GM19468 (cell line): ENCODE data around the gene TET2.

Source experiments
- ATAC-seq: cut with Tn5 transposase; IDR thresholded peaks from one replicate; pipeline ENCODE4 v1.9.1; 2021; ENCODE audit warnings: mild to moderate bottlenecking, moderate library complexity, moderate number of reproducible peaks; ENCODE audit not compliant: unreplicated experiment; ENCODE audit errors: extremely low read depth

Gene TET2

DNA sequence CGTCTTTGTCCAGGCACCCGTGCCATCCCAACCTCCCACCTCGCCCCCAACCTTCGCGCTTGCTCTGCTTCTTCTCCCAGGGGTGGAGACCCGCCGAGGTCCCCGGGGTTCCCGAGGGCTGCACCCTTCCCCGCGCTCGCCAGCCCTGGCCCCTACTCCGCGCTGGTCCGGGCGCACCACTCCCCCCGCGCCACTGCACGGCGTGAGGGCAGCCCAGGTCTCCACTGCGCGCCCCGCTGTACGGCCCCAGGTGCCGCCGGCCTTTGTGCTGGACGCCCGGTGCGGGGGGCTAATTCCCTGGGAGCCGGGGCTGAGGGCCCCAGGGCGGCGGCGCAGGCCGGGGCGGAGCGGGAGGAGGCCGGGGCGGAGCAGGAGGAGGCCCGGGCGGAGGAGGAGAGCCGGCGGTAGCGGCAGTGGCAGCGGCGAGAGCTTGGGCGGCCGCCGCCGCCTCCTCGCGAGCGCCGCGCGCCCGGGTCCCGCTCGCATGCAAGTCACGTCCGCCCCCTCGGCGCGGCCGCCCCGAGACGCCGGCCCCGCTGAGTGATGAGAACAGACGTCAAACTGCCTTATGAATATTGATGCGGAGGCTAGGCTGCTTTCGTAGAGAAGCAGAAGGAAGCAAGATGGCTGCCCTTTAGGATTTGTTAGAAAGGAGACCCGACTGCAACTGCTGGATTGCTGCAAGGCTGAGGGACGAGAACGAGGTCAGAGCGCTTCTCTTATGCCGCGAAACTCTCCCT is at the start of gene TET2:
Gene TET2 (plus strand): TSS at position 601 of the 740 bp plus-strand sequence. CDS start 87,067 bp downstream, outside the sequence.
- peak; percentile 79 for ATAC-seq

DNA sequence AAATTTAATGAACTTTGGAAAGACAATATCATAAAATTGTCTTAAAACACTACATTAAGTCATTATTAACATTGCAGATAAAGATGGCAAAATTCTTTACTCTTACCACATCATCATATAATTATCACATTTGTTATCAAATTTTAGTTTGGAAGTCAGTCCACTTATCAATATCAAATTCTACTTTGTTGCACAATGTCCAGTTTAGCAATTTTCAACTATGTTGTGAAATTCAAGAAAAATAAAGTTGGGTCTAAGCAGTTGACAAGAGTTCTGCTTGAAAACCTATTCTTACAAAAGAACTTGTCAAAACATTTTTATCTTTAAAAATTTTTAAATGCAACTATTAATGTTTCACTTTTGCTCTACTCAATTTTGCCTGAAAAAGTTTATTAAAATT is 44.7 kb upstream of the TET2 start:
- ATAC-seq, result no peak

DNA sequence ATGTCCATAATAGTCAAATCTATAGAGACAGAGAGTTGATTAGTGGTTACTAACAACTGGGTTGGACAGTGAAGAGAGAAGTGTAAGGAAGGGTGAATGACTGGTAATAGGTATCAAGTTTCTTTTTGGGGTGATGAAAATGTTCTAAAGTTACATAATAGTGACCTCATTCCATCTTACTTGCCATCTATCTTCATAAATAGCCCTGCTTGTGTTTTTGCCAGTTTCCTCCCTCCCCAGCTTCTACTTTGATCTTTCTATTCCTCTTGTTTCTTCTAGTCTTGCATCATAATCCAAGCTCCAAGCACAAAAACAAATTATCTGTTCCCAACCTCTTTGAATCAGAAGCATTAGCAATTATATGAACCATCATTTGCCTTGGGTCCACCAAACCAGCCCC is 40.2 kb upstream of the TET2 start:
- no peak for ATAC-seq

DNA sequence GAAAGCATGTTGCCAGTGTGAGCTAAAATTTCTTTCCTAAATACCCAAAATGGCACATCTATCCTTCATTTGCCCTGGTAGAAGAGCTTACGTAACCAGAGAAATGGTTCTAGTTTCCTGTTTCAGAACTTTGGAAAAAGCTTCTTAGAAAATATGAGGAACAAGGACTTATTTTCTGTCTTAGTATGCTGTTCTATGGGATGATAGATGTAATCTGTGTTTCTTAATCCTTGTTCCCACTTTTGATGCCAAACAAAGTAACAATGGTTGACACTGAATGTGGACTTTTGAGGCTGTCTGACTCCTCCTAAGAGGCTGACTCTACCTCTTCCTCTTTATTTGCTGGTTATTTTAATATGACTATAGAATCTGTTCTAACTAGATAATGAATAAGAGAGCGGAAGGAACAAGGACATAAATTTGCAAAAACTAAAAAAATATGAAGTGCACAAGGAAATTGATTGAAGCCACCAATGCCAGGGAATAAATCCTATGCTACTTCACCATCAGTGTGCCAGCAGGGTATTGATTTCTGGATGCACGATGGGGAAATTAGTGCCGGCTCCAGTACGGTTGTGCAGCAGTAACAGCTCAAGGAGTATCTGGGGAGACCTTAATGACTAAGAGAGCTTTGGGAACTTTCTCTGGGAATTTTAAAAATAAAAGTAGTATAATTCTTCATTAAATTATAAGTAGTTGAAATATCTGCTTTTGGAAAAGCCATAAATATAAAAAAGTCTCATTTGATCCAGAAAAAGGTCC is 39.4 kb upstream of the TET2 start:
- ATAC-seq, result no peak

DNA sequence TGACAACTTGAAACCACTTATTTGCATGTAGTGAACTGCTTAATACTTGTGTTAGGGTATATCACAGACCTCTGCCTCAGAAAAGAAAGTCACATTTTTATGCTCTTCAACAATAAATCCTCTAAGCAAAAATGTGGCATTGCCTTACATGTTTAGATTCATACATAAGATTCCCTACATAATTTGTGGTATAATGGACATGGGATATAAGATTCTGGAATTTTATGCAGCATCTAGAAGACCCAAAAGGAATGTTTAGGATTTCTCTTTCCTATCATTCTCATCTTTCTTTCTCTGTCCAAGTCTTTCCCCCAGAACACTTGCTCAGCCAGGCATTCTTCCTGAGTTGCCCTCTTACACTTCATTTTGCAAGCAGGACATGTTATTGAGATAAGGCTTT is 37.7 kb upstream of the TET2 start:
- ATAC-seq, result no peak

DNA sequence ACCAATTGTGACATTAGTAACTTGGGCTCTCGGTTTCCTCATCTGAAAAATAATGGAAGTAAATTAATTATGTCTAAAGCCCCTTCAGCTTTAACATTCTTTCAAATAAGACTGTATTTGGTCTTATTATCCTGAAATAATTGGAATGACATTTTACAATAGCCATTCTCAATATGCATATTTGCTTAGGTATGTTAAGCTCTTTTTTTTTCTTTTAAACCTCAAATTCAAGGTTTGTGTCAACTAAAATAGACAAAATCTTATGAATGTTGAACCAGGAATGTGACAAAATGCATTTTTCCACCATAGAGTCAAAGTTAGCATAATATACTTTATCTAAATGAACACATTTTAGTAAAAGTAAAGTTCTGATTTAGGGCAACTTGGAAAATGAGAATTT is 34.4 kb upstream of the TET2 start:
- no peak for ATAC-seq

DNA sequence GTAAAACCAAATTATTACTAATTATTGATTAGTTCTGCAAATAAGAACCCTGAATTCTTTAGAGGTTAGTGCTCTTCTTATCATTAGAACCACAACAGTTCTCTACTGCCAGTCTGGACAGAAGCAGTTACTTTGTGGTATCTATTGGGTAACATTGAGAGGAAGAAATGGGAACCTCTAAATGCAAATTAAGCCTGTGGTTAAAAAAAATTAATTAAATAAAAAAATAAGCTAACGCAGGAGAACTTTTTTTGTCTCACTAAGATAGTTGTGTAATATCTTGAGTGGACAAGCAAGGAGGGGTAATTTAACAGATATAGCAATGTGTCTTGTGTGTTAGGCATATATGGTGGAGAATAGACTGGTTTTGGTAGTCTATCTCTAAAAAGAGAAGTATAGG is 32.9 kb upstream of the TET2 start:
- ATAC-seq, result peak; percentile 46

DNA sequence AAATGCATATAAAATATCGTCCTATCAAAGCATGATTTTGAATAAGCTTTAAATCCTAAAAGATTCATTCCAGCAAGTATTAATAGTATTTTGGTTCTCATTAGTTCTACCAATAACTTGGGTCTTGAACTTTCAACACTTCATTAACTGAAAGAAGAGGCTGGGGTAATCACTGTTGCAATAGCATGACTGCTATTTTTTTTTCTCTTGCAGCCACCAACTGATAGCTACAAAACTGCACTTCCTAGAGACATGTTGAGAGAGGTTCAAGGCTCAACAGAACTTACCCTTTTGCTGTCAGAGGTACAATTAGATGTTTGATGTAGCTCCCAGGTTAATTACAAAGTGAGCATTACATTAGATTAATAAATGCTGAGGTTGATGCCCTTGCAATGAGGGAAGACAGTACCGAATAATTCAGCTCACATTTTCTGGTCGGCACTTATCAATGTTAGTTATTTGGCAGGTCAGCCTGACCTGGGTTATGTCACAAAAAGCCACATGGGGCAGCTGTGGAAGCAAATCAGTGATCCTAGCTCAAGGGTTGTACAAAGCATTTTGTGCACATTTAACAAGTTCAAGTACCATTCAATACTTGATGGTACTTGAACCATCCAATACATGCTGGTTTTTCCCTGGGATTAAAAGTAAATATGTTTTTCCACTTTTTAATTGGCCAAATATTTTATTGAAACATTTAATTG is 29.9 kb upstream of the TET2 start:
- ATAC-seq, result no peak

DNA sequence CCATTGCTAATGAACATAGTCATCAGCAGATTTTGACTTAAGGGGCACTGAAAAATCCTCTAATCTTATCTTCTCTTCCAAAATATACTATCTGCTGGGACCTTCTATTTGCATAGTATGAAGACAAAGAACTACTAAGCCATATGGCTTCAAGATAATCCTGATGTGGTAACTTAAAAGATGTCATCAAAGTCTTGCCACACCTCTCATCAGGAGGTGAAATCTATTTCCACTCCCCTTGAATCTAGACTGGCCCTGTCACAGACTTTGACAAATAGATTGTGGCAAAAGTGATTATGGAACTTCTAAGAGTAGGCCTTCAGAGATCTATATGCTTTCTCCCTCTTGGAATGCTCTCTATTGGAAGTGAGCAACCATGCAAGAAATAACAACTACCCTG is 27.3 kb upstream of the TET2 start:
- no peak for ATAC-seq

DNA sequence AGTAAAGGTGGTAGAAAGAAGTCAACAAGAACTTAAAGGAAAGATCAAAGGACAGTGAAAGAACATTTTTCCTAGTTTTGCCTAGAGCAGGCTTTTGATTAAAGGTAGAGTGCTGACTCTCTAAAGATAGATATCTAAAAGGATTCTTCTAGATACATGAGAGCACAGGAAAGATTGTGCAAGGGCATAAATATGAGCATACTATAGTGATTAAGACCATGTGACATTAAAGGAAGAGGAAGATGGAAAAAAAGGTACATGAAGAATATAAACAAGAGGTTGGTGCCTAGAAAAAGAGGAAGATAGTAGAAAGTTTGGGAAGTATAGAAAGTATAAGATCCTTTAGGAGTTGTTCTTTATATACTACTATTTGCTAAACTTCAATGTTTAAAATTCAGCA is 26.1 kb upstream of the TET2 start:
- ATAC-seq, result no peak

DNA sequence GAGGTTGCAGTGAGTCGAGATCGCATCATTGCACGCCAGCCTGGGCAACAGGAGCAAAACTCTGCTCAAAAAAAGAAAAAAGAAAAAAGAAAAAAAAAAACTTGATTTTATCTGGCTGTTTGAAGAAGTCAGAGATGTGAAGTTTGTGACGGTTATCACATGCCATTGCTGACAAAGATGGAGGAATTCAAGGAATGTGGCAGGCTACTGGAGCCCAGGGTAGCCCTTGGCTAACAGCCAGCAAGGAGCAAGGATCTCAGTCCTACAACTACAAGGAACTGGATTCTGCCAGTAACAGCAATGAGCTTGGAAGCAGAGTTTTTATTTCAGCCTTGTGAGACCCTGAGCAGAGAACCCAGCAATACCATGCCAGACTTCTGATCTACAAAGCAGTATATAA is 24.3 kb upstream of the TET2 start:
- no peak for ATAC-seq

DNA sequence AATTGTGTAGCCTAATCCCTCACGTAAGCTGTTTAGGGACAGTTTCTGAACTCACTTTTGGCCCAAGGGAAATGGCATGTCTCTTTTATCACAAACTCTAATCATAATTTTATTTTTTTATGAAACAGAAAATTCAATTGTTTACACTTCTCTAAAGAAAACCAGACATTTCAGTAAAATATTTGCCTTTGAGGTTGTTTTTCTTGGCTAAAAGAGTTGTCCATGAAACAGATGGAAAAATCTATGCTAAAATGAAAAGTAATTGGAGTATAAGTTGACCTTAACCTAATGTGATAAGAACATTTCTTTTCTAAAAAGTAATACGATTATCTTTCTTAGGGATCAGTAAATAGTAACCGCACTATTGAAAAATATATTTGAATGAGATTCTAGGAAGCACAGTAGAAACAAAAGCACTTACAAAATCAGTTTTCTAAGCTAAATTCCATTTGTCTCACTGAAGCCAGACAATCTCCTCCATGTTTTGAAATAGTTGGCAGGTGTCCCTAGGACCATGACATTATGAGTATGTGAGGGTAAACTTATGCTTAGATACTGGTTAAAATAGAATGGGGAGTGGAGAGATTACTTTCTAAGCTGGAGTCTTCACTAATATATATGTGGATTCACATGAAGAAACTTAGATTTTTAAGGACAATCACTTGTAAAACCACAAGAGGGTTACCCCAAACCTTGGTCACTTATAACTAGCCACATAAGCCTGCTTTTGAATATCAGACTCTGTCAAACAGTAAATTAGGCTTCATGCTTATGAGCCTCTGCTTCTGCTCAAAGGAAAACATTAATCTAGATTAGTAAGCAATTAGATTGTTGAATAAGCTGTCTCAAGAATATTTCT is 20.1 kb upstream of the TET2 start:
- ATAC-seq, result no peak

DNA sequence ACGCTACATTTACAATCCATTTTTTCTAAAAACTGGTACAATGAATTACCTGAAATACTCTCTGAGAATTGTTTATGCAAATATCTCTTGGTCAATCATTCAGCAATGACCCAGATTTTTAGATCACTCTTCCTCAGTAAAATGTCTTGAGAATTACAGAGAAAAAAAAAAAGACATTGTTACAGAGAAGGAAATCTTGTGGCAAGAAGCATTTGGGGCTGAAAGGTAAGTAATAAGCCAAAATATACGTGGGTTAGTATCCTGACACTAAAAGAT is 19.6 kb upstream of the TET2 start:
- ATAC-seq, result no peak

DNA sequence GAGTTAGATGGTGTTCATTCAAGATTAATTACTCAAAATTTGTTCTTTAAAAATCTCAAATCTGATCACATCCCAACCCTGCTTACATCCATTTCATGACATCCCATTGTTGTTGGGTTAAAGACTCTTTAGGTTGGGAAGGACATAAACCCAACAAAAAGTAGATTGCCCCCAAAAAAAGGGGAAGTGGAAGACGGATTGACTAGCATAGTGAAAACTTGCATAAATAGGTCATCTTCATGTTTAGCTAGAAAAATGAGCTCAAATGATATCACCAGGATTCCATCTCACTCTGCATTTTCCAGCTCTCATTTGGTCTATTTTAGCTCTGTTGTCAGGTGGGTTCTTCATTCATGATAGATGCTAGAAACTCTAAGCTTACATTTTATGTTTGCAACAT is 18.5 kb upstream of the TET2 start:
- ATAC-seq, result no peak

DNA sequence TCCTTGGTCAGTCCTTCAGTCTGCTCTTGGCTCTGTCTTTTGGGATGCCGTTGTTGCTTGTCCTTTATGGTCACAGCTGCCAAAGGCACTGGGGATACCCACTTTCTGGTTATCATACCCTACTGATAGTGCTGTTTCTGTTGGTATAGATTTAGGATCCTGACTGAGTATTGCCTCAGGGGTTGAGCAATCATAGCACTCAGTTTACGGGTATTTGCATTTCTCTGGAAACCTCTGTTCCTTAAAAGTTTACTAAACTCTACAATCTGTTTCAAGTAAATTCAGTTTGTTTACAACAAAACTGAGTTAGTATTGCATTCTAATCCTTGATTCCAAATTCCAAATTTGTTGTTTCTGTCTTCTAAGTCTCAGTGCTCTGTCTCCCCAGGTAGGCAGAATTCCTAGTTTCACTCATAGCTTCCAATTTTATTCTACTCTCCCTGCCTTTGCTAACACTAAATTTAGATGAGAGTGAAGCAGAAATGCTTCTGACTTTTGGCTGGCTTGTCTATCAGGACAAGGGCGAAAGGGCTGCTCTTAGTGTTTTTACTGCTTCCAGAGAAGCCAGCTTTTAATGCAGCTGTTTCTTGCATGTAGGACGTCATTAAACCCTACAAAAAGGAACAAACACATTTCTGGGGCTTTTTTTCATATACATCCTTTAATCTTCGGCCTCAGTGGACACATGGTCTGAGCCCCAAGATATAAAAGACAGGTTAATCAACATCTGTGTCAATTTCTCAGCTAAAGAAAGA is 17.2 kb upstream of the TET2 start:
- ATAC-seq, result no peak

DNA sequence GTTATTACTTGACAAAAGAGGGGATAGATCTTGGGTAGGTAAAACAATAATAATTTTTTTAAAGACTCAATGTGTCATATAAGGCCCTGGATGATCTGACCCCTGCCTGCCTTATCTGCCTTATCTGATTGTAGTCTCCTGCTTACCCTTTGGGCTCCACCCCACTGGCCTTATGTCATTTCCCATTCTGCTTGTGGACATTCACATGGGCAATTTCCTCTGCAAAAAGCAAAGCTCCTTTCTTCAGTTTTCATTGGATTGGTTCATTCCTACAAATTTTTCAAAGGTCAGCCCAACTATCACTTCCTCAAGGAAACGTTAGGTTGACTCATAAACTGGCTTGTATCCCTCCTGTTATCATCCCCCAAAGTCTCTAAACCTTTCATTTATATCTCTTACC is 15.7 kb upstream of the TET2 start:
- no peak for ATAC-seq

DNA sequence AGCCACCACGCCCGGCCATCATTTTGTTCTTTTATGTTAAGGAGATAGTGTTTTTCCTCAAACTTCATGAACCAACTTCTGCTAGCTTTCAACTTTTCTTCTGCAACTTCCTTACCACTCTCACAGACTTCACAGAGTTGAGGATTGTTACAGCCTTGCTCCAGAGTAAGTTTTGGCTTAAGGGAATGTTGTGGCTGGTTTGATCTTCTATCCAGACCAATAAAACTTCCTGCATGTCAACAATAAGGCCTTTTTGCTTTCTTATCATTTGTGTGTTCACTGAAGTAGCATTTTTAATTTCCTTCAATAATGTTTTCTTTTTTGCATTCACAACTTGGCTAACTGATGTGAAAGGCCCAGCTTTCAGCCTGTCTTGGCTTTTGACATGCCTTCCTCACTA is 12.7 kb upstream of the TET2 start:
- ATAC-seq, result no peak

DNA sequence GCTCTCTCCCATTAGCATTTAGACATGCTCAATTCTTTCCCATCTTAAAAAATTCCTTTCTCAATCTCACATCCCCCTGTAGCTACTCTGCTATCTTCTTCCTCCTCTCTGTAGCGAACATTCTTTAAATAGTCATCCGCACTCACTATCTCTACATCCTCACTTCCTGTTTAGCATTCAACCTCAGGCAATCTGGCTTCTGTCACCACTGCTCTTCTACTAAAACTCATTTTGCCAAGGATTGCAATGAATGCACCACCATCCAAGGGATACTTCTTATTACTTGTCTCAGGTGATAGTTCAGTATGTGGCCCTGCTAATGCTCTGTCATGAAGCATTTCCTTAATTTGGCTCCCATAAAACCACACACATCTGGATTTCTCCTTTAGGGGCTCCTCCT is 10.9 kb upstream of the TET2 start:
- no peak for ATAC-seq

DNA sequence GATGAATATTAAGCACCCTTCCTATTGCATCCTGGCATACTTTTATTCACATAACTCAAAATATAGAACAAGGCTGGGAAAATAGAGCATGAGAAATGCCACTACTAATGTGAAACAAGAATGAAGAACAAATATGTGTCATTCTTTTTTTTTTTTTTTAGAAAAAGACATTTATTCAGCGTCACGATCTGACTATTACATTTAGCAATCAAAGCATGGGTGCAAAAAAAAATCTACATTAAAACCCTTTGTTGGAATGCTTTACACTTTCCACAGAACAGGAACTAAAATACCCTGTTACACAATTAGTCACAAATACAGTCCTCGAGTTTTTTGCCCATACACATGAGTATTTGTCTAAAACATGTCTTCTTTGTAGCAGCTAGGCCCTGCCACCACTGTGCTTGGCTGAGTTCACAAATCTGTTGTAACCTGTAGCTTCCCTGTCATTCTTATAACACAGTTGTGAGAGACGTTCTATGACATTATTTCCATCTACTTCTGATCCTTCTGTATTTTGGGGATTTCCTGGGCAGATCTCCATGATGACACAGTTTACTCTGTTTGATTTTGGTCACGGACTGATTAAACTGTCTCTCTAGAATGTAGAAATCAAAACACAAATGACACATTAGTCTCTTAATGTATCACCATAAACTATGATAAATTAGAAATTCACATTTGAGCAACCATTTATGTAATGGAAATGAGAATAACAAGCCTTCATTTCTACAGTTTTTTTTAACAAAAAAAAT is 9.4 kb upstream of the TET2 start:
- ATAC-seq, result no peak
